Left lung (tissue), 10 donors: ENCODE measurements around the gene MAP2K3. TPM values are rescaled to one million over a fixed set of nuclear protein-coding genes. Genes with fewer than 3 reads are reported as not detected.
A peak's percentile ranks its signal among the peaks of the same experiment; 100 is the strongest.

Source experiments
- ATAC-seq: fragments of 200-7000 bp; cut with Tn5 transposase; one replicate; pipeline ENCODE4 v1.9.1; 2020; ENCODE audit warnings: moderate library complexity
- DNase-seq, 4 donors: peaks; one replicate each; pipeline ENCODE4 v3.0.0-alpha.2; 2013 to 2020
- H3K27ac ChIP-seq, 2 donors: fragments of 200-600 bp; sonication (generic) in 1 of 2; one replicate each; pipeline versions ENCODE4 v1.5.0 to v1.8.0; 2020 to 2021
- H3K27me3 ChIP-seq, 2 donors: fragments of 200-600 bp; sonication (generic) in 1 of 2; one replicate each; pipeline versions ENCODE4 v1.5.0 to v1.8.0; 2020 to 2021
- H3K36me3 ChIP-seq, 2 donors: fragments of 200-600 bp; sonication (generic) in 1 of 2; one replicate each; pipeline versions ENCODE4 v1.5.0 to v1.8.0; 2020 to 2021
- H3K4me1 ChIP-seq, 2 donors: fragments of 200-600 bp; one replicate each; pipeline ENCODE4 v1.8.0; 2021
- H3K4me3 ChIP-seq, 2 donors: fragments of 200-600 bp; sonication (generic) in 1 of 2; one replicate each; pipeline versions ENCODE4 v1.5.0 to v1.8.0; 2020 to 2021; ENCODE audit warnings: mild to moderate bottlenecking in 1 of 2
- H3K9me3 ChIP-seq, 2 donors: fragments of 200-600 bp; sonication (generic) in 1 of 2; one replicate each; pipeline versions ENCODE4 v1.5.0 to v1.8.0; 2020 to 2021
- intact Hi-C, 2 donors: fragments of 100-400 bp; cut with DNase I; formaldehyde crosslinking; loops; one replicate each; pipeline versions ENCODE4 v1.11.2 to v1.14.2; 2022
- polyA plus RNA-seq, 6 donors: library from polyadenylated mRNA; unstranded; fragments of 120-200 nt; gene quantifications; one replicate each; pipeline ENCODE4 v1.2.1, GENCODE V29; 2013; ENCODE audit not compliant: insufficient read length in 6 of 6
- total RNA-seq, 2 donors: library from RNA; stranded (reverse); fragmentation: NEBNext Ultra II Directional; extraction: Animal tissue kit (Norgen Biotek cat#: 25700); gene quantifications; one replicate each; pipeline ENCODE4 v1.2.1, GENCODE V29; 2021
- TF ChIP-seq, protein P1 (sequence below), 2 donors: fragments of 200-600 bp; sonication (generic) in 1 of 2; IDR thresholded peaks; one replicate each; pipeline versions ENCODE4 v1.5.0 to v1.8.0; 2021; ENCODE audit warnings: antibody characterized with exemption in 2 of 2
- donor health status: DM: no; HTN: yes; CAD: no.
- donor health status: DM: no; HTN: no; CAD: no.

Gene MAP2K3
- total and polyA plus RNA-seq, 8 donors: 23.3 to 101 (median 28.5) TPM

DNA sequence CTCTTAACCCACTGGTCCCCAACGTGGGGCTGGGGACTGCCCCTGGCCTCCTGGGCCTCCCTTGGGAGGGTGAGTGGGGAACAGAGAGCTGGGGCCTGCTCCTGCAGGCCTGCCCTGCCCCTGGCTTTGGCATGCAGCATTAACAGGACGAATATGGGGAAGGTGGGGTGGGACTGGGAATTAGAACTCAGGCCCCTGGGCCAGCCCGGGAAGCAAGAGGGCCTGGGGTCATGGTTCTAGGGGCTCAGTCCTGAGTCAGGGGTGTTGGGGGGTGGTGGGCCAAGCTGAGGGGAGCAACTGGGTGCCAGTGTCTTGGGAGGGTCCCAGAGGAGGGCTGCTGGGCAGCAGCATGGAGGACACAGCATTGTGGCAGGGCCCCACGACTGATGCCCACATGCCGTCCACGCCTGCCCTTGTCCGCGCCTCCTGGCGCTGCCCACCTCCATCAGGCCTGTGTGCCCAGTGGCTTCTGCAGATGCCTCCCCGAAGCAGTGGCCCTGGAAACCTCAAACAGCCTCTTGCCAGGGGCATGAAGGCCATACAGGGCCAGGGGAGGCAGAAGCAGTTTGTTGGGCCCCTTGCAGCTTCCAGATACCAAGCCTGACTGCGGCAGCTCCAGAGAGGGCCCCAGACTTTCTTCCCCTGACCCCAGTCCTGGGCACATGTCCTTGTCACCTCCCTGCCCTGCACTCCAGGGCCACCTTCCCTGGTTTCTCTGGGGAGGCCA is 4.8 kb downstream of the MAP2K3 start:
- Histone ChIP-seq H3K27me3 (peaks cover 0 to 6% of the 10 kb centered on the region in 2 donors), H3K27ac (peak overlapping the region; percentile 93), H3K36me3 (peaks cover 0 to 29% of the 10 kb centered on the region in 2 donors), H3K4me1 (peaks cover 31 to 48% of the 10 kb centered on the region in 2 donors), H3K9me3 (no peaks in the 10 kb centered on the region), H3K4me3 (peak overlapping the region in 1 of 2 donors; percentile 99)
- DNase-seq: peak in 1 of 4 donors; percentile 76
- ATAC-seq: no peak
- TF ChIP-seq, protein P1, sequence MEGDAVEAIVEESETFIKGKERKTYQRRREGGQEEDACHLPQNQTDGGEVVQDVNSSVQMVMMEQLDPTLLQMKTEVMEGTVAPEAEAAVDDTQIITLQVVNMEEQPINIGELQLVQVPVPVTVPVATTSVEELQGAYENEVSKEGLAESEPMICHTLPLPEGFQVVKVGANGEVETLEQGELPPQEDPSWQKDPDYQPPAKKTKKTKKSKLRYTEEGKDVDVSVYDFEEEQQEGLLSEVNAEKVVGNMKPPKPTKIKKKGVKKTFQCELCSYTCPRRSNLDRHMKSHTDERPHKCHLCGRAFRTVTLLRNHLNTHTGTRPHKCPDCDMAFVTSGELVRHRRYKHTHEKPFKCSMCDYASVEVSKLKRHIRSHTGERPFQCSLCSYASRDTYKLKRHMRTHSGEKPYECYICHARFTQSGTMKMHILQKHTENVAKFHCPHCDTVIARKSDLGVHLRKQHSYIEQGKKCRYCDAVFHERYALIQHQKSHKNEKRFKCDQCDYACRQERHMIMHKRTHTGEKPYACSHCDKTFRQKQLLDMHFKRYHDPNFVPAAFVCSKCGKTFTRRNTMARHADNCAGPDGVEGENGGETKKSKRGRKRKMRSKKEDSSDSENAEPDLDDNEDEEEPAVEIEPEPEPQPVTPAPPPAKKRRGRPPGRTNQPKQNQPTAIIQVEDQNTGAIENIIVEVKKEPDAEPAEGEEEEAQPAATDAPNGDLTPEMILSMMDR (IDR thresholded peaks at IDR 0.05): no peak
- intact Hi-C loops: no loop called here

DNA sequence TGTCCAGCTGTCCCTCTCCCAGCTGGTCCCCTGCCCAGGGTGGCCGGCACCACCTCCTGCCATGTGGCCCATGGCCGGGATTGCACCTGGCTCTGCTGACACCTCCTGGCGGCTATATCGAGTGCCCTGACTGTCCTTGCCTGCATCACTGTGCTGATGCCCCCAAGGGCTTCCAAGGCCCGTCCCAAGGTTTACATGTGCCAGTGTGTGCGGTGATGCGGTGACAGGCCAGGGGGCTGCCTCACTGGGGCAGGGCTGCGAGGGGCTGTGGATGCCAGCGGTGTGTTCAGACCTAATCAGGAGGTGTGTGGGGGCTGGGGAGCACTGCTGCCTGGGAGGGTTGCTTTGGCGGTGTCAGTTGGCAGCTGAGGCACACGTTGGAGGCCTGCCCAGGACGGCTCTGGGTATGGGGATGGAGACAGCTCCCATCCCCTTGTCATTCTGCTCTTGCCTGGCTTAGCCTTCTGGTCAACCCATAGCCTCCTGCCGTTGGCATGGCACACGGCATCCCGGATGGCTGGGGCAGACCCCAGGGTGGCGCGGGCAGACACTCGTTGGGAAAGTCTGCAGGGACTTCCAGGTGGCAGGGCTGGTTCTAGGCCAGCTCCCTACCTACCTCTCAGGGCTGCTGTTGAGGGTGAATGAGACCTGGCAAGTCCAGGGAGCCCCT is 5.5 kb downstream of the MAP2K3 start:
- peak overlapping the region in 1 of 2 donors; percentile 93 for H3K27ac ChIP-seq
- no peak for ATAC-seq
- no peaks in the 10 kb centered on the region for H3K9me3 ChIP-seq
- peaks cover 0 to 29% of the 10 kb centered on the region in 2 donors for H3K36me3 ChIP-seq
- peaks cover 31 to 52% of the 10 kb centered on the region in 2 donors for H3K4me1 ChIP-seq
- H3K4me3 ChIP-seq: no peak overlapping the region
- TF ChIP-seq, protein P1 (IDR thresholded peaks at IDR 0.05): no peak
- intact Hi-C loops: no loop called here
- DNase-seq: no peak
- H3K27me3 ChIP-seq: peaks cover 0 to 6% of the 10 kb centered on the region in 2 donors

DNA sequence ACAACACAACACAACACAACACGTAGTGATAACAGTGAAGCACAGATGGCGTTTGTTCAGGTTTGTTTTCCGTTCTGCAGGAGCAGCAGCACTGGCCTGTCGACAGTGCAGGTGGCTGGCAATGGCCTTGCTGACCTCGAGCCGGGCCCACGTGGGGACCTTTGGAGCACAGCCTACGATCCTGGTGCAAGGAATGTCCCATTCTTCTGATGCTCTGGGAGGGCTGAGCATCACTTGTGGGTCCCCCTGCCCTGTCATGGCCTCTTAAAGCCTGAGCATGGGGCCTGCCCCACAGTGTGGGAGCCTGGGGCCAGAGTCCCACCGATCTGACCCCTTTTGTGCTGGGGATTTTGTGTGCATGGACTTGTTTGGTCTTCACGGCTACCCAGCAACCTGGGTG is 6.8 kb downstream of the MAP2K3 start:
- TF ChIP-seq, protein P1 (IDR thresholded peaks at IDR 0.05): no peak
- H3K36me3 ChIP-seq: peaks cover 0 to 29% of the 10 kb centered on the region in 2 donors
- no peaks in the 10 kb centered on the region for H3K9me3 ChIP-seq
- ATAC-seq (no peak), DNase-seq (peak in 1 of 4 donors; percentile 69)
- intact Hi-C loops: no loop called here
- no peak overlapping the region for H3K4me3 ChIP-seq
- peaks cover 31 to 50% of the 10 kb centered on the region in 2 donors for H3K4me1 ChIP-seq
- no peak overlapping the region for H3K27ac ChIP-seq
- H3K27me3 ChIP-seq: peaks cover 0 to 6% of the 10 kb centered on the region in 2 donors

DNA sequence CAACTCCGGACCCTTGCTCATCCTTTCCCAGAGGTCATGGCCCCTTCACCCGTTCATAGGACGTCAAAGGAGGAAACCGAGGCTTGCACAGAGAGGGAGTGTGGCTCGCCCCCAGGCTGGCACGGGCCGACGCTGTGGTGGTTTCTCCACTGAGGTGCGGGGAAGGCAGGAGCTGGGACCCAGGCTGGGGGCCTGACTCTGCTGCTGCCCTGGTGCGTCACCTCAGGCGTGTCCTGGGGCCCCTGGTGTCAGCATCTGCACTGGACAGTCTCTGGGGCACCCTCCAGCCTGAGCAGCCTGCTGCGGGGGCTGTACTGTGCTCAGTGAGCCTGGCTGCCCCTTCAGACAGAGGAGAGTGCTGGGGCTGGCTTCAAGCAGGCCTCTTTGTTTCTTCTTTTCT is 7.4 kb downstream of the MAP2K3 start:
- DNase-seq (peak in 1 of 4 donors; percentile 82), ATAC-seq (no peak)
- H3K4me3 ChIP-seq: no peak overlapping the region
- H3K9me3 ChIP-seq: no peaks in the 10 kb centered on the region
- TF ChIP-seq, protein P1 (IDR thresholded peaks at IDR 0.05): no peak
- peaks cover 0 to 6% of the 10 kb centered on the region in 2 donors for H3K27me3 ChIP-seq
- no peak overlapping the region for H3K27ac ChIP-seq
- H3K36me3 ChIP-seq: peaks cover 0 to 29% of the 10 kb centered on the region in 2 donors
- intact Hi-C loops: no loop called here
- peaks cover 26 to 45% of the 10 kb centered on the region in 2 donors for H3K4me1 ChIP-seq
